LoVo (cell line): ENCODE data around the gene THOC1.

Source experiments
- DNase-seq: peaks from one replicate; pipeline ENCODE4 v3.0.0-alpha.2; 2016; ENCODE audit warnings: low spot score

THOC1 gene

GRCh38 chr18:275486-275885 is 7.6 kb upstream of the THOC1 start:
- DNase-seq: no peak

- DNase-seq: no peak
Measured at GRCh38 chr18:274313-274712, 6.5 kb upstream of the THOC1 start.

DNA sequence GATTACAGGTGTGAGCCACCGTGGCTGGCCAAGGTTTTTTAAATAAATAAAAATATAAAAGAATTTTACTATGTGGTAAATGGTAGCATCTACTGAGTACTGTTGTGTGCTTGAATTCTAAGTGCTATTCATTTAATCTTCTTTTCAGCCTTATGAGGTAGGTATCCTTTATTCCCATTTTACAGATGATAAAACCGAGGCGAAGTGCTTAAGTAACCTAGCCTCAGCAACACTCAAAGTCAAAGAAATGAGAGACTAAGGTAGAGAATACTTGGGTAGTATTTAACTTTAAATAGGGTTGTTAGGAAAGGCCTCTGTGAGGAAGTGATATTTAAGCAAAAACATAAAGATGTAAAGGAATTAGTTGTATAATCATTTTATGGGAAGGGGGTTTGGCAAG is 5.7 kb upstream of the THOC1 start:
- DNase-seq: no peak

DNA sequence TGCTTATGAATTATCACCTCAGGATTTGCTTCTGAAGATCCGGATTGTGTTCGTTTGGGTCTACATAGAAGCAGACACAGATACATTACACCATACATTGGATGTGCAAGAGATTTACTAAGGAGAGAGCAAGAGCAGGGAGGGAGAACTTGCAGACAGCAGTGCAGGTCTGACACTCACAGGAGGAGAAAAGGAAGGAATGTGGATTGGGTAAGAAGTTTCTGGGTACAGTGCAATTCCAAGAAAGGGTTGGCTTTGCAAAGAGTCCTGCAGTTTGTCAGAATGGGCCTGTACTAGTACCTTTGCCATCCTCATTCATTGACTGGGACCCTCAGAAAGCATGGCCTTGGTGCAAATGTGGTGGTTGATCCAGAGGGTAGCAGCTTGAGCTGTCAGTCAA is 4.8 kb upstream of the THOC1 start:
- DNase-seq: no peak

GRCh38 chr18:269480-270095 is 1.7 kb upstream of the THOC1 start:
- DNase-seq: no peak

- DNase-seq: no peak
Measured at GRCh38 chr18:267380-267687, 513 bp downstream of the THOC1 start.

GRCh38 chr18:261398-262073 is 6.3 kb downstream of the THOC1 start:
- no peak for DNase-seq

DNA sequence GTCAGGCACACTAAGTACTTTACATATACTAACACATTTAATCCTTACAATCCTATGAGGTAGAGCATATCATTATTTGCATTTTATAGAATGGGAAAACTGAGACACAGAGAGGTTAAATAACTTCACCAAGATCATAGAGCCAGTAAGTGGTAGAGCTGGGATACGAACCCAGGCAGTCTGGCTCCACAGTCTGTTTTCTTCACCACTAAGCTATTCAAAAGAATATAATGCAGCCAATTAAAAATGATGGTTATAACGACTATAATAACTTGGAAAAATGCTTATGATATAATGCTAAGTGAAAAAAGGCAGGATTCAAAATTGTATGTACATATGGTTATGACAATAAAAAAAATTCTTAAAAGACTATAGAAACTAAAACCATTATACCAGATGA is 7.3 kb downstream of the THOC1 start:
- DNase-seq: no peak

DNA sequence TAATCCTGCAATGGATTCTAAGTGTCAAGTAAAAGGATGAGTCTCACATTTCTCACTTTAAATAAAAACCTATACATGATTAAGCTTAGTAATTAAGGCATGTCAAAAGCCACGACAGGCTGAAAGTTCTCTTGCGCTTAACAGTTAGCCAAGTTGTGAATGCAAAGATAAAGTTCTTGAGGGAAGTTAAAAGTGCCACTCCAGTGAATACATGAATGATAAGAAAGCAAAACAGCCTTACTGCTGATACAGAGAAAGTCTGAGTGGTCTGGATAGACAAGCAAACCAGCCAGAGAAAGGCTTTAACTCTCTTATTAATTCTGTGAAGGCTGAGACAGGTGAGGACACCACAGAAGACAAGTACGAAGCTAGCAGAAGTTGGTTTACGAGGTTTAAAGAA is 12.7 kb downstream of the THOC1 start:
- DNase-seq: no peak

DNA sequence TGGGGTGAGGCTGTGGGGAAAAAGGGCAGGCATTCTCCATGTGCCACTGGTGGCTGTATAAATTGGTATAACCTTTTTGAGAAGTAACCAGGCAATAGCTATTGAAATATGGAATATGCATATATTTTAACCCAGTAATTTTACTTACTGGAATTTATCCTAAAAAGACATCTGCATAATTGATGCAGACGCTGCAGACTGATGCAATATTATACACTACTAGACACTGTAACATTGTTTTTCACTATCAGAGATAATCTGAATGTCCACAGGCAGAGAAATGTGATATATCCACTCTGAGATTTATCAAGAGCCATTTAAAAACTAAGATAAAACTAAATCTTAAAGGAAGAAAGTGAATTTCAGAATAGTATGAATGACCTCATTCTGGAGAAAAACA is 14.7 kb downstream of the THOC1 start:
- DNase-seq: no peak

GRCh38 chr18:251572-251971 is 16.3 kb downstream of the THOC1 start:
- no peak for DNase-seq

DNA sequence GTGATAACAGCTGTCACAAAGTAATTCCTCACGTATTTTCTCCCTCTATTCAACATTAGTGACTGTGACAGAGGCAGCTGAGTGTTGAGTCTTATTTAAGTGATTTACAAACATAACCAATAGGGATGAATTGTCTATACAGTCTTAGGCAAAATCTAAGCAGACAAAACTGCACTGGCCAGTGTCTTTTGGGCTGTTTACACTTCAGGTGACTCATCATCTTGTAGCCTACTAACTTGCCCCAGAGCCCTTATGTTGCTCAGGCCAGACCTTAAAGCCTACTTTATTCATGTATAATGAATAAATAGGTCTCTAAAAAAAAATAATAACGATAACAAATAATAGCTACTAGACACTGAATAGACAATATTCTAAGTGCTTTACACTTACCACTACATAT is 17.2 kb downstream of the THOC1 start:
- DNase-seq: no peak

GRCh38 chr18:248053-248452 is 19.8 kb downstream of the THOC1 start:
- no peak for DNase-seq

DNA sequence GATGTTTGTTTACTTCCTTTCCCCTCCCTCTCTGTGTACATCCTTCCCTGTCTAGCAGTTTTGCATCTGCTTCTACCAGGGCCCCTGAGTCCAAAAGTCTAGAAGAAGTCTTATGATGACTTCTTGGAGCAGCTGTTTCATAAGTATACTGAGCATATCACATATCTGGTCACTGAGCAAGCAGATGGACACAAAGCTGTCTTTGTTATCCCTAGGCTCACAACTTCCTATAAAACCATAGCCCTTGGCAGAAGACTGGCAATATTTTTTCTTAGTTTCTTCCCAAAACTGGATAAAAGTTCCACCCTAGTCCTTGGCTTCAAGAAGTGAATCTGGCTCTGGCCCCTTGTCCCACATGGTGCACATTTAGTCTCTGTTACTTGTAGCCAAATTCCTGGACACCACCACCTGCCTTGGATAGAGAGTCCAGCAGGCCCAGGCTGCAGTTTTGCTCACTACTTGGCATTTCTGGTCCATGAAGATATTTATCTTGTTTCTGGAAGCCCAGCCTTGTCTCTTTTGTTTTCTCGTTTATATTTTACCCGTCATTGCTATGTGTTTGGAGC is 22.5 kb downstream of the THOC1 start:
- DNase-seq: no peak

GRCh38 chr18:240175-240574 is 27.7 kb downstream of the THOC1 start:
- no peak for DNase-seq

GRCh38 chr18:231563-231962 is 36.3 kb downstream of the THOC1 start:
- no peak for DNase-seq

DNA sequence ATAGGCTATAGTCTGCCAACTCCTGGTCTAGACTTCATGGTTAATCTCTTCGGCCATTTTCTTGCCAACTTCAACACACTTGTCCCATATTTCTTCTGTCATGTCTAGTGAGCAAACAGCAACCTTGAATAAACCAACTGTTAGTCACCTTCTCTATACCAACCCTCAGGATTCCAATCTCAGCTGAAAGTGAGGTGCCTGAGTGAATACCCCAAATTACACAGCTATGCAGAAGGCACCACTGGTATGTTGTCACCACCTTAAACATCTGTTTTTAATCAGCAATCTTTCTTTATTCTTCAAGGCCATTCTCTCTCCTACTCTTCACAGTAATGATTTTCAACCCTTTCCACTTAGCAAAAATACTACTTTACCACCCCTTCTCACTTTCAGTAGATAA is 39.3 kb downstream of the THOC1 start:
- no peak for DNase-seq

DNA sequence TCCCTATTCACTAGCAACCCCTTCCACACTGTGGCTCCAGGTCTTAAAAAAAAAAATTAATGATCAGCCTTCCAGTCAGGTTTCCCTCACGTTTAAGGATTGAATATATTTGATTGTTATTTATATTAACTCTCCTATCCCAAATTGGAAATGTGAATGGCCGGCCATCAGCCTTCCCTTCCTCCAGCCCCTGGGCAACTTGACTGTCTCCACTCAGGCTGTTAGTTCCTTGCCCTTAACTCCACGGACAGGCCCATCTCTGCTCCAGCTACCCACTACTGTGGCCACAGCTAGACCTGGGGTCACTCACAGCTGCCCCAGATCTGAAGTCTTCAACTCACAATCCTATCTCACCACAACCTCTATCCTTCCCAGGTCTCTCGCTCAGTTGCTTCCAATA is 39.9 kb downstream of the THOC1 start:
- DNase-seq: no peak

DNA sequence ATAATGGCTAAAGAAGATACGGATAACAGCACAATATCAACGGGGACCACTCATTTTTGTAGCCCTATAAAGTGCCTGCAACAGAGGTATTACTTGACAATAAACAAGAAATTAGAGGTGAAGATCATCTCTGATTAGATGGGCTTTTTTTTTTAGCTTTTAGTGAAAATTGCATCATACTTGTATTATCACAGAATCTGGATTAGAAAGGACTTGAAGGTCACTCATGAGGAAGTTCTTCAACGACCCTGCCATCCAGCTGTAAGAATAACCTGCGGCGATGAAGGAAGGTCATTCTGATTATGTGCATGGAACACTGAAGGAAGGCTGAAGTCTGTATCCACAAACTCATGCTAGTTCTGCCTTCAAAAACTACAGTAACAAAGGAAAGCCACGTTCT is 40.5 kb downstream of the THOC1 start:
- no peak for DNase-seq

- DNase-seq: no peak
Measured at GRCh38 chr18:225745-226144, 42.1 kb downstream of the THOC1 start.

DNA sequence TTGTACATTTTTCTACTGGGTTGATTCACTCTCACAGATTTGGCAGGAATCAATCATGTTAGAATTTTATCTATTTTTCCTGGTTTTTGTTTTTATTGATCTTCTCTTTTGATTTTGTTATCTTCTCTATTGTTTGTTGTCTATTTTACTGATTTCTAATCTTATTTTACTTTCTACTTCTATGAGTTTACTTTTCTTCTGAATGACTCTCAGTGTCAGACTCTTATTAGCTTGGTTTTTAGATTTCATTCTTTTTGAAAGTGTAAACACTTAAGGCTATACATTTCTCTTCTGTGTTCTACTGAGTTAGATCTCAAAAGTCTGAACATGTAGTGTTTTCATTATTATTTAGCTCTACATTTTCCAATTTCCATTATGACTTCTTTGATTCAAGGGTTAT is 47.1 kb downstream of the THOC1 start:
- no peak for DNase-seq

GRCh38 chr18:217532-218336 is 50.1 kb downstream of the THOC1 start:
- DNase-seq: no peak

DNA sequence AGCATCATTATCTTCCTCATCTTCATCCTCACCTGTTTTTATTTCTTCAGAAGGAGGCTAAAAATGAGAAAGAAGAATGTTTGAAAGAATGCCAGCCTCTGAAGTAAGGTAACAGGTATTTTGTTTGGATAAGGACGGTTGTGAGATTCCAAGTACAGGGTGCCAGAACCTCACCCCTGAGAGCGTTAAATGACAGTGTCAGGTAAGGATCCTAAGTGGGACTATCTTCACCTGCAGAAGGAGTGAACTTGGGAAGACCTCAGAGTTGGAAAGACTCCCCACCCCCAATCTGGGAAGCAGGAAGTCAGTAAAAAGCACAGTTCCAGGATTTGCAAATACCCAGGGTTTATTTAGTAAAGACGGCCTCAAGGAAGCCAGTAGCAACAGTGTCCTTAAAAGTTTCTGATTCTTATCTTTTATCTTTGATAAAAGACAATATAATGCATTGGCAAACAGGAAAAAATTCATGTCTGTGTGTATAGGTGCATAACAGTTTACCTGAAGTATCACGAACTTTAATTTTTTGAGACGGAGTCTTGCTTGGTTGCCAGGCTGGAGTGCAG is 52.3 kb downstream of the THOC1 start:
- DNase-seq: no peak
